ENCODE measurements around the gene TSPAN3. TPM values are rescaled to one million over a fixed set of nuclear protein-coding genes. Genes with fewer than 3 reads are reported as not detected.

Gene TSPAN3
- total RNA-seq, 1 experiment from 2014 or later = 84.9 TPM

GRCh38 chr15:77075528-77075927 is 4.6 kb upstream of the TSPAN3 start:
- peaks cover 3% of the 10 kb centered on the region; the same call in 1 of the 2 replicates for H3K9me3 Mint-ChIP-seq
- H3K4me1 Mint-ChIP-seq = peaks cover 8% of the 10 kb centered on the region
- peaks cover 4% of the 10 kb centered on the region for H3K27me3 Mint-ChIP-seq (ENCODE audit: low read depth)
- H3K27ac Mint-ChIP-seq = no peak overlapping the region
- ChIA-PET CTCF (no interaction called here), POLR2A (no interaction called here)
- no peak for ATAC-seq
- H3K4me3 Mint-ChIP-seq = no peak overlapping the region
- TF ChIP-seq ETV6 (CRISPR knock-in tag; IDR thresholded peaks at IDR 0.05) = no peak
- no peak for TF ChIP-seq TEAD4 (CRISPR knock-in tag; IDR thresholded peaks at IDR 0.05)
- TF ChIP-seq ARID4B (CRISPR knock-in tag; IDR thresholded peaks at IDR 0.05; ENCODE audit: borderline replicate concordance) = no peak
- no peak for TF ChIP-seq ZMAT4 (CRISPR knock-in tag; IDR thresholded peaks at IDR 0.05)
- no peak for TF ChIP-seq E2F4 (CRISPR knock-in tag; IDR thresholded peaks at IDR 0.05; ENCODE audit: borderline replicate concordance, low read depth)
- TF ChIP-seq ZNF232 (CRISPR knock-in tag; IDR thresholded peaks at IDR 0.05) = no peak
- TF ChIP-seq, protein P1, sequence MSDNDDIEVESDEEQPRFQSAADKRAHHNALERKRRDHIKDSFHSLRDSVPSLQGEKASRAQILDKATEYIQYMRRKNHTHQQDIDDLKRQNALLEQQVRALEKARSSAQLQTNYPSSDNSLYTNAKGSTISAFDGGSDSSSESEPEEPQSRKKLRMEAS (CRISPR knock-in tag; IDR thresholded peaks at IDR 0.05) = no peak
- TF ChIP-seq TCF7 (CRISPR knock-in tag; IDR thresholded peaks at IDR 0.05; ENCODE audit: low read depth) = no peak
- no peak for TF ChIP-seq ZNF423 (CRISPR knock-in tag; IDR thresholded peaks at IDR 0.05)
- TF ChIP-seq ZNF138 (CRISPR knock-in tag; conservative IDR thresholded peaks at IDR 0.05) = no peak
- TF ChIP-seq USF2 (CRISPR knock-in tag; IDR thresholded peaks at IDR 0.05) = no peak
- no peak for TF ChIP-seq ZNF416 (CRISPR knock-in tag; IDR thresholded peaks at IDR 0.05)
- TF ChIP-seq, protein P2, sequence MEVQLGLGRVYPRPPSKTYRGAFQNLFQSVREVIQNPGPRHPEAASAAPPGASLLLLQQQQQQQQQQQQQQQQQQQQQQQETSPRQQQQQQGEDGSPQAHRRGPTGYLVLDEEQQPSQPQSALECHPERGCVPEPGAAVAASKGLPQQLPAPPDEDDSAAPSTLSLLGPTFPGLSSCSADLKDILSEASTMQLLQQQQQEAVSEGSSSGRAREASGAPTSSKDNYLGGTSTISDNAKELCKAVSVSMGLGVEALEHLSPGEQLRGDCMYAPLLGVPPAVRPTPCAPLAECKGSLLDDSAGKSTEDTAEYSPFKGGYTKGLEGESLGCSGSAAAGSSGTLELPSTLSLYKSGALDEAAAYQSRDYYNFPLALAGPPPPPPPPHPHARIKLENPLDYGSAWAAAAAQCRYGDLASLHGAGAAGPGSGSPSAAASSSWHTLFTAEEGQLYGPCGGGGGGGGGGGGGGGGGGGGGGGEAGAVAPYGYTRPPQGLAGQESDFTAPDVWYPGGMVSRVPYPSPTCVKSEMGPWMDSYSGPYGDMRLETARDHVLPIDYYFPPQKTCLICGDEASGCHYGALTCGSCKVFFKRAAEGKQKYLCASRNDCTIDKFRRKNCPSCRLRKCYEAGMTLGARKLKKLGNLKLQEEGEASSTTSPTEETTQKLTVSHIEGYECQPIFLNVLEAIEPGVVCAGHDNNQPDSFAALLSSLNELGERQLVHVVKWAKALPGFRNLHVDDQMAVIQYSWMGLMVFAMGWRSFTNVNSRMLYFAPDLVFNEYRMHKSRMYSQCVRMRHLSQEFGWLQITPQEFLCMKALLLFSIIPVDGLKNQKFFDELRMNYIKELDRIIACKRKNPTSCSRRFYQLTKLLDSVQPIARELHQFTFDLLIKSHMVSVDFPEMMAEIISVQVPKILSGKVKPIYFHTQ (CRISPR knock-in tag; IDR thresholded peaks at IDR 0.05) = no peak
- no peak for DNase-seq (ENCODE audit: low spot score)
- no peaks in the 10 kb centered on the region for H3K36me3 Mint-ChIP-seq

- Mint-ChIP-seq H3K9me3 (peaks cover 3% of the 10 kb centered on the region; the same call in 1 of the 2 replicates), H3K27ac (no peak overlapping the region), H3K4me3 (no peak overlapping the region), H3K27me3 (ENCODE audit: low read depth) (peaks cover 7% of the 10 kb centered on the region), H3K36me3 (no peaks in the 10 kb centered on the region), H3K4me1 (peaks cover 15% of the 10 kb centered on the region)
- ChIA-PET POLR2A (no interaction called here), CTCF (no interaction called here)
- no peak for DNase-seq (ENCODE audit: low spot score)
- no peak for ATAC-seq
- no peak for TF ChIP-seq HMGA2 (CRISPR knock-in tag; IDR thresholded peaks at IDR 0.05)
- TF ChIP-seq, protein P2 (CRISPR knock-in tag; IDR thresholded peaks at IDR 0.05) = no peak
- TF ChIP-seq ZNF317 (CRISPR knock-in tag; IDR thresholded peaks at IDR 0.05; ENCODE audit: borderline replicate concordance, low read depth) = no peak
- TF ChIP-seq GABPB1 (CRISPR knock-in tag; IDR thresholded peaks at IDR 0.05) = no peak
- TF ChIP-seq ESRRA (CRISPR knock-in tag; IDR thresholded peaks at IDR 0.05; ENCODE audit: borderline replicate concordance) = no peak
- no peak for TF ChIP-seq PREB (CRISPR knock-in tag; IDR thresholded peaks at IDR 0.05; ENCODE audit: borderline replicate concordance)
Measured at GRCh38 chr15:77074350-77074749, 3.4 kb upstream of the TSPAN3 start.

All from WTC11 (cell line).